IPS-18a (cell line): ENCODE measurements around the gene MED12L.
A peak's percentile ranks its signal among the peaks of the same experiment; 100 is the strongest.

Source experiments
- H3K27ac ChIP-seq: one replicate; pipeline ENCODE4 v1.5.1; 2013; ENCODE audit warnings: low read length
- H3K27me3 ChIP-seq: one replicate; pipeline ENCODE4 v1.6.1; 2013; ENCODE audit warnings: mild to moderate bottlenecking, low read length; ENCODE audit not compliant: control insufficient read depth, insufficient read depth
- H3K36me3 ChIP-seq: one replicate; pipeline ENCODE4 v1.6.1; 2013; ENCODE audit warnings: low read depth, low read length; ENCODE audit not compliant: control insufficient read depth
- H3K4me1 ChIP-seq: one replicate; pipeline ENCODE4 v1.6.1; 2013; ENCODE audit warnings: low read depth, low read length; ENCODE audit not compliant: control insufficient read depth
- H3K4me3 ChIP-seq: one replicate; pipeline ENCODE4 v1.5.1; 2013; ENCODE audit warnings: low read length
- H3K9ac ChIP-seq: one replicate; pipeline ENCODE4 v1.6.1; 2013; ENCODE audit warnings: mild to moderate bottlenecking, low read length, moderate library complexity
- H3K9me3 ChIP-seq: one replicate; pipeline ENCODE4 v1.6.1; 2013; ENCODE audit warnings: low read depth, low read length; ENCODE audit not compliant: control insufficient read depth

Gene MED12L

GRCh38 chr3:151445273-151446001, 360.0 kb downstream of the MED12L start:
- Histone ChIP-seq H3K27ac (no peak overlapping the region), H3K36me3 (no peaks in the 10 kb centered on the region), H3K4me1 (peaks cover 4% of the 10 kb centered on the region), H3K27me3 (no peaks in the 10 kb centered on the region), H3K9me3 (no peaks in the 10 kb centered on the region), H3K9ac (no peak overlapping the region), H3K4me3 (no peak overlapping the region)

- Histone ChIP-seq H3K27me3 (no peaks in the 10 kb centered on the region), H3K27ac (no peak overlapping the region), H3K9me3 (no peaks in the 10 kb centered on the region), H3K4me3 (no peak overlapping the region), H3K4me1 (no peaks in the 10 kb centered on the region), H3K36me3 (no peaks in the 10 kb centered on the region), H3K9ac (no peak overlapping the region)
Measured at GRCh38 chr3:151446002-151446340, 360.5 kb downstream of the MED12L start.

GRCh38 chr3:151452368-151452767, 366.9 kb downstream of the MED12L start:
- H3K9me3 ChIP-seq, result no peaks in the 10 kb centered on the region
- no peak overlapping the region for H3K27ac ChIP-seq
- H3K4me1 ChIP-seq, result no peaks in the 10 kb centered on the region
- no peaks in the 10 kb centered on the region for H3K36me3 ChIP-seq
- H3K4me3 ChIP-seq, result no peak overlapping the region
- H3K9ac ChIP-seq, result no peak overlapping the region
- H3K27me3 ChIP-seq, result no peaks in the 10 kb centered on the region

GRCh38 chr3:151452841-151453240, 367.4 kb downstream of the MED12L start:
- H3K27ac ChIP-seq, result no peak overlapping the region
- H3K36me3 ChIP-seq, result no peaks in the 10 kb centered on the region
- H3K4me1 ChIP-seq, result no peaks in the 10 kb centered on the region
- no peak overlapping the region for H3K4me3 ChIP-seq
- H3K27me3 ChIP-seq, result no peaks in the 10 kb centered on the region
- H3K9me3 ChIP-seq, result no peaks in the 10 kb centered on the region
- no peak overlapping the region for H3K9ac ChIP-seq

GRCh38 chr3:151456065-151456464, 370.6 kb downstream of the MED12L start:
- H3K9ac ChIP-seq, result no peak overlapping the region
- H3K4me1 ChIP-seq, result no peaks in the 10 kb centered on the region
- H3K36me3 ChIP-seq, result no peaks in the 10 kb centered on the region
- H3K9me3 ChIP-seq, result no peaks in the 10 kb centered on the region
- H3K4me3 ChIP-seq, result no peak overlapping the region
- no peak overlapping the region for H3K27ac ChIP-seq
- H3K27me3 ChIP-seq, result peaks cover 6% of the 10 kb centered on the region

- H3K9ac ChIP-seq, result no peak overlapping the region
- H3K27ac ChIP-seq, result no peak overlapping the region
Measured at GRCh38 chr3:151459358-151459757, 373.9 kb downstream of the MED12L start.

GRCh38 chr3:151460228-151460627, 374.8 kb downstream of the MED12L start:
- peaks cover 6% of the 10 kb centered on the region for H3K27me3 ChIP-seq
- no peaks in the 10 kb centered on the region for H3K9me3 ChIP-seq
- no peaks in the 10 kb centered on the region for H3K36me3 ChIP-seq
- no peak overlapping the region for H3K27ac ChIP-seq
- H3K9ac ChIP-seq, result no peak overlapping the region
- peak overlapping the region; percentile 35 for H3K4me3 ChIP-seq
- H3K4me1 ChIP-seq, result no peaks in the 10 kb centered on the region

More at GRCh38 chr3:151459358-151459757, 373.9 kb downstream of the MED12L start:
- H3K36me3 ChIP-seq, result no peaks in the 10 kb centered on the region
- no peak overlapping the region for H3K4me3 ChIP-seq
- peaks cover 6% of the 10 kb centered on the region for H3K27me3 ChIP-seq
- H3K9me3 ChIP-seq, result no peaks in the 10 kb centered on the region
- no peaks in the 10 kb centered on the region for H3K4me1 ChIP-seq

GRCh38 chr3:151460774-151461450, 375.4 kb downstream of the MED12L start, which contains the start of gene IGSF10:
IGSF10 (minus strand) TSS chr3:151461061; CDS start chr3:151458709, 2,352 bp downstream.
- Histone ChIP-seq H3K9ac (no peak within 1 kb of the TSS), H3K27ac (no peak within 1 kb of the TSS), H3K36me3 (no peaks in the 10 kb centered on the region), H3K4me1 (no peaks in the 10 kb centered on the region), H3K4me3 (peak within 1 kb of the TSS; percentile 35), H3K27me3 (peaks cover 6% of the 10 kb centered on the region), H3K9me3 (no peaks in the 10 kb centered on the region)

GRCh38 chr3:151462278-151462780, 376.9 kb downstream of the MED12L start:
- H3K4me1 ChIP-seq, result no peaks in the 10 kb centered on the region
- peaks cover 6% of the 10 kb centered on the region for H3K27me3 ChIP-seq
- H3K36me3 ChIP-seq, result no peaks in the 10 kb centered on the region
- no peak overlapping the region for H3K9ac ChIP-seq
- no peaks in the 10 kb centered on the region for H3K9me3 ChIP-seq
- H3K27ac ChIP-seq, result no peak overlapping the region
- no peak overlapping the region for H3K4me3 ChIP-seq

GRCh38 chr3:151462991-151463390, 377.5 kb downstream of the MED12L start:
- H3K27ac ChIP-seq, result no peak overlapping the region

GRCh38 chr3:151467069-151467468, 381.6 kb downstream of the MED12L start:
- Histone ChIP-seq H3K4me3 (no peak overlapping the region), H3K9me3 (no peaks in the 10 kb centered on the region), H3K27me3 (no peaks in the 10 kb centered on the region), H3K4me1 (no peaks in the 10 kb centered on the region), H3K36me3 (no peaks in the 10 kb centered on the region), H3K9ac (no peak overlapping the region), H3K27ac (no peak overlapping the region)

More at GRCh38 chr3:151462991-151463390, 377.5 kb downstream of the MED12L start:
- Histone ChIP-seq H3K36me3 (no peaks in the 10 kb centered on the region), H3K9ac (no peak overlapping the region), H3K4me3 (no peak overlapping the region), H3K4me1 (no peaks in the 10 kb centered on the region), H3K27me3 (peaks cover 6% of the 10 kb centered on the region), H3K9me3 (no peaks in the 10 kb centered on the region)
